Epidermal melanocyte (primary cell): ENCODE data around the gene TCF25.
"Not testable (repeated sequence)": the region's sequence is repeated elsewhere in the genome, so short reads cannot be mapped to it uniquely, and the experiment has no call there.

Experiments used
- DNase-seq: peaks from one replicate; pipeline ENCODE4 v3.0.0; 2011; ENCODE audit warnings: low spot score; ENCODE audit not compliant: insufficient read length

Gene TCF25

GRCh38 chr16:89873109-89873971 is at the start of gene TCF25:
TCF25 (plus strand) TSS chr16:89873592; CDS start chr16:89873668, 76 bp downstream.
- DNase-seq, result peak; percentile 46

- DNase-seq, result not testable (repeated sequence)
Measured at GRCh38 chr16:89823824-89824148, 49.6 kb upstream of the TCF25 start.

- no peak for DNase-seq
Measured at GRCh38 chr16:89826531-89827382, 46.6 kb upstream of the TCF25 start.

- no peak for DNase-seq
Measured at GRCh38 chr16:89827383-89828198, 45.8 kb upstream of the TCF25 start.

- DNase-seq, result no peak
Measured at GRCh38 chr16:89828199-89828869, 45.1 kb upstream of the TCF25 start, which contains the start of gene SPIRE2. SPIRE2 (plus strand) TSS chr16:89828475; CDS start chr16:89828551, 76 bp downstream.

GRCh38 chr16:89828870-89829629 is 44.3 kb upstream of the TCF25 start:
- DNase-seq, result no peak

GRCh38 chr16:89829630-89830437 is 43.6 kb upstream of the TCF25 start:
- DNase-seq, result no peak

GRCh38 chr16:89831810-89832328 is 41.5 kb upstream of the TCF25 start:
- DNase-seq, result no peak

- DNase-seq, result not testable (repeated sequence)
Measured at GRCh38 chr16:89833664-89834363, 39.6 kb upstream of the TCF25 start.

- not testable (repeated sequence) for DNase-seq
Measured at GRCh38 chr16:89834813-89835363, 38.5 kb upstream of the TCF25 start.

- DNase-seq, result not testable (repeated sequence)
Measured at GRCh38 chr16:89836484-89836883, 36.9 kb upstream of the TCF25 start.

- DNase-seq, result no peak
Measured at GRCh38 chr16:89837014-89837546, 36.3 kb upstream of the TCF25 start.

GRCh38 chr16:89841275-89841674 is 32.1 kb upstream of the TCF25 start:
- DNase-seq, result no peak

GRCh38 chr16:89842471-89843408 is 30.7 kb upstream of the TCF25 start:
- no peak for DNase-seq

- no peak for DNase-seq
Measured at GRCh38 chr16:89843409-89844350, 29.7 kb upstream of the TCF25 start.
